DMS 273 (cell line): ENCODE data around the gene COMMD6.
A peak's percentile ranks its signal among the peaks of the same experiment; 100 is the strongest.
"Not testable (repeated sequence)": the region's sequence is repeated elsewhere in the genome, so short reads cannot be mapped to it uniquely, and the experiment has no call there.

Experiments
- DNase-seq: peaks from one replicate; lab custom pipeline; 2025; ENCODE audit not compliant: unreplicated experiment; lab: John Stamatoyannopoulos, UW

COMMD6 gene

GRCh38 chr13:75537401-75538365 lies at the start of gene COMMD6:
Gene COMMD6, minus strand, starts transcription at chr13:75537841. Its CDS starts 36 bp downstream, at chr13:75537805.
- peak; percentile 91 for DNase-seq

- DNase-seq = no peak
Measured at GRCh38 chr13:75585153-75585552, 47.5 kb upstream of the COMMD6 start.

- no peak for DNase-seq
Measured at GRCh38 chr13:75583091-75583490, 45.5 kb upstream of the COMMD6 start.

GRCh38 chr13:75581874-75582640 lies 44.4 kb upstream of the COMMD6 start:
- no peak for DNase-seq

GRCh38 chr13:75579529-75579928 lies 41.9 kb upstream of the COMMD6 start:
- DNase-seq = no peak

GRCh38 chr13:75569576-75569975 lies 31.9 kb upstream of the COMMD6 start:
- DNase-seq = no peak

- DNase-seq = peak; percentile 32
Measured at GRCh38 chr13:75566658-75567057, 29.0 kb upstream of the COMMD6 start.

GRCh38 chr13:75558145-75558840 lies 20.7 kb upstream of the COMMD6 start:
- DNase-seq = no peak

- DNase-seq = no peak
Measured at GRCh38 chr13:75556961-75557360, 19.3 kb upstream of the COMMD6 start.

- no peak for DNase-seq
Measured at GRCh38 chr13:75555836-75556235, 18.2 kb upstream of the COMMD6 start.

GRCh38 chr13:75554981-75555380 lies 17.3 kb upstream of the COMMD6 start:
- no peak for DNase-seq

GRCh38 chr13:75554464-75554863 lies 16.8 kb upstream of the COMMD6 start:
- no peak for DNase-seq

GRCh38 chr13:75550159-75550567 lies 12.5 kb upstream of the COMMD6 start:
- DNase-seq = peak; percentile 63

- peak; percentile 97 for DNase-seq
Measured at GRCh38 chr13:75549262-75550158, 11.9 kb upstream of the COMMD6 start, which contains the start of gene UCHL3. Gene UCHL3, plus strand, starts transcription at chr13:75549791. Its CDS starts 30 bp downstream, at chr13:75549821.

GRCh38 chr13:75547917-75548316 lies 10.3 kb upstream of the COMMD6 start:
- DNase-seq = peak; percentile 3

GRCh38 chr13:75545386-75545785 lies 7.7 kb upstream of the COMMD6 start:
- DNase-seq = not testable (repeated sequence)

- no peak for DNase-seq
Measured at GRCh38 chr13:75544681-75545330, 7.2 kb upstream of the COMMD6 start.

- no peak for DNase-seq
Measured at GRCh38 chr13:75541961-75542360, 4.3 kb upstream of the COMMD6 start.

- DNase-seq = no peak
Measured at GRCh38 chr13:75541287-75541686, 3.6 kb upstream of the COMMD6 start.

GRCh38 chr13:75533861-75534260 lies 3.8 kb downstream of the COMMD6 start:
- DNase-seq = no peak
